Esophagus (tissue), 2 donors: ENCODE measurements around the gene OAS1. TPM values are rescaled to one million over a fixed set of nuclear protein-coding genes. Genes with fewer than 3 reads are reported as not detected.

Experiments used
- polyA plus RNA-seq, 2 donors: library from polyadenylated mRNA; stranded (reverse); fragments of 200-250 nt; gene quantifications; one replicate each; pipeline ENCODE4 v1.2.3, GENCODE V29; 2013
- donor health status: healthy with polysubstance abuse.
- donor health status: Bipolar disorder and iron deficiency.

The OAS1 gene
- polyA plus RNA-seq, 2 donors = 47.9 to 58.6 TPM

Other genes starting within 250 kb of the OAS1 start
- gene RPH3A, start 115.2 kb upstream of the OAS1 start, polyA plus RNA-seq = not detected
- gene OAS3, start 31.5 kb downstream of the OAS1 start, polyA plus RNA-seq = 10 to 100 TPM; 13.2 to 15.2 TPM
- 10 to 100 TPM in 1 of 2 donors, 1 to 10 TPM in 1; 6.6 to 10.8 TPM for gene OAS2, start 71.6 kb downstream of the OAS1 start, polyA plus RNA-seq
- gene DTX1, start 149.8 kb downstream of the OAS1 start, polyA plus RNA-seq = under 1 TPM; 0.49 to 0.59 TPM
- gene RASAL1, start 228.8 kb downstream of the OAS1 start, polyA plus RNA-seq = 10 to 100 TPM; 43.4 to 52.7 TPM
- gene CFAP73, start 242.8 kb downstream of the OAS1 start, polyA plus RNA-seq = under 1 TPM; 0.35 to 0.73 TPM